KOPT-K1 (cell line): ENCODE data around the gene RPL27.

Experiments
- H3K27ac ChIP-seq: fragments of 200-600 bp; sonication (generic); 2 replicates; pipeline ENCODE4 v1.5.1; 2016; ENCODE audit warnings: antibody characterized with exemption, mild to moderate bottlenecking, low read depth, low read length; ENCODE audit not compliant: poor library complexity, severe bottlenecking
- H3K36me3 ChIP-seq: fragments of 200-600 bp; sonication (generic); 2 replicates; pipeline ENCODE4 v1.5.1; 2017; ENCODE audit warnings: antibody characterized with exemption, mild to moderate bottlenecking, low read length, moderate library complexity; ENCODE audit not compliant: insufficient read depth
- H3K9me3 ChIP-seq: fragments of 200-600 bp; sonication (generic); 2 replicates; pipeline ENCODE4 v1.5.1; 2017; ENCODE audit warnings: antibody characterized with exemption, low read length, mild to moderate bottlenecking; ENCODE audit not compliant: insufficient read depth, poor library complexity, severe bottlenecking

The RPL27 gene

DNA sequence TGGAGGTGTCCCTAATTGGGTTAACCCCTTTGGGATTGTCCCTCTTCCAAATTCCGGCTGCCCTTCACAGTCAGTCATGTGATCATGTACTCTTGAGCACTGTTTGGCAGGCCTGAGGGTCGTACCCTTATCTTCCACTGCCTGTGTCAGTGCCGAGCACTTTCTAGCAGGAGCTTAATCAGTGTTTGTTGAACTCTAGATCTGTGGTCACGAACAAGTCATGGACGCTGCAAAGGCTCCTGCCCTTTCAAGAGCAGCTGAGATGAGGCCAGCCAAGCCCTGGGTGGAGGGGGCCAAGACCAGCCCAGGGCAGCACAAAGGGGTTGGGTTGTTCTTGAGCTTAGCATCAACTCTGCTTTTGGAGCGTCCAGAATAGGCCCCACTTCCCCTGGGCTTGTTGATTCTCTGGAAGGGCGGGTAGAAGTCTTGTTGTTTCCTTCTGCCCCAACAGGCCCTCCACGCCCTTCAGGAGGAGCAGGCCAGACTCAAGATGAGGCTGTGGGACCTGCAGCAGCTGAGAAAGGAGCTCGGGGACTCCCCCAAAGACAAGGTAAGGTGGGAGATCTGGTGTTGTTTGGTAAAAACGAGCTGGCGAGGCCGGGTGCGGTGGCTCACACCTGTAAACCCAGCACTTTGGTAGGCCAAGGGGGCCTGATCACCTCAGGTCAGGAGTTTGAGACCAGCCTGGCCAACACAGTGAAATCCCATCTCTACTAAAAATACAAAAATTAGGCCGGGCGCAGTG is 13.7 kb downstream of the RPL27 start:
- Histone ChIP-seq H3K36me3 (peaks cover 37% of the 10 kb centered on the region), H3K27ac (no peak overlapping the region), H3K9me3 (no peaks in the 10 kb centered on the region)

DNA sequence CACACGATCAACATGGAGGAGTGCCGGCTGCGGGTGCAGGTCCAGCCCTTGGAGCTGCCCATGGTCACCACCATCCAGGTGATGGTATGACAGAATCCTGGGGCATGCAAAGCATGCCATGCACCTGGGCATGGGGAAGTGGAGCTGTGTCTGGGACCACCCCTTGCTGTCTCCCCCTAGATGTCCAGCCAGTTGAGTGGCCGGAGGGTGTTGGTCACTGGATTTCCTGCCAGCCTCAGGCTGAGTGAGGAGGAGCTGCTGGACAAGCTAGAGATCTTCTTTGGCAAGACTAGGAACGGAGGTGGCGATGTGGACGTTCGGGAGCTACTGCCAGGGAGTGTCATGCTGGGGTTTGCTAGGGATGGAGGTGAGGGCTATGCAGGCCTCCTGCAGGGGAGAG is 15.1 kb downstream of the RPL27 start:
- Histone ChIP-seq H3K36me3 (peaks cover 43% of the 10 kb centered on the region), H3K27ac (no peak overlapping the region), H3K9me3 (no peaks in the 10 kb centered on the region)

DNA sequence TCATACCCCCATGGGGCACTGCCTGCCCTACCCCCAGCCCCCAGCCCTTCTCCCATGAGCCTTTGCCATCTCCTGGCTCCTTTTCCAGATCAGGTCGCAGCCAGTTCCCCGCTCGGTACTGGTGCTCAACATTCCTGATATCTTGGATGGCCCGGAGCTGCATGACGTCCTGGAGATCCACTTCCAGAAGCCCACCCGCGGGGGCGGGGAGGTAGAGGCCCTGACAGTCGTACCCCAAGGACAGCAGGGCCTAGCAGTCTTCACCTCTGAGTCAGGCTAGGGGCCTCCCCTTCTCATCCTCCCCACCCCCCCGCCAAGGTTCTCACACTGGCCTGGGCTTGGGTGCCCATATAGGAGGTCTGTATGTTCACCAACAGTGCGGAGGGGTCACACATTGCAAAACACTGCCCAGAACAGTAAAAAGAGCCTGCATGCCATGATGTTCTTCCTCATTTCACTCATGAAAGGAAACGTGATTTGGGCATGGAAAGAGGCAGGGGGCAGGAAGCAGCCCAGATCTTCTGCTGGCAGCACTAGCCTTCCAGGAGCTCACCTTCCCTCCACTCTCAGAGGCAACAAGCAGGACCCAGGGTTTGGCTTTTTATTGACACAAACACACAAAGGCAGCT is 15.9 kb downstream of the RPL27 start:
- Histone ChIP-seq H3K27ac (no peak overlapping the region), H3K36me3 (peaks cover 43% of the 10 kb centered on the region), H3K9me3 (no peaks in the 10 kb centered on the region)

DNA sequence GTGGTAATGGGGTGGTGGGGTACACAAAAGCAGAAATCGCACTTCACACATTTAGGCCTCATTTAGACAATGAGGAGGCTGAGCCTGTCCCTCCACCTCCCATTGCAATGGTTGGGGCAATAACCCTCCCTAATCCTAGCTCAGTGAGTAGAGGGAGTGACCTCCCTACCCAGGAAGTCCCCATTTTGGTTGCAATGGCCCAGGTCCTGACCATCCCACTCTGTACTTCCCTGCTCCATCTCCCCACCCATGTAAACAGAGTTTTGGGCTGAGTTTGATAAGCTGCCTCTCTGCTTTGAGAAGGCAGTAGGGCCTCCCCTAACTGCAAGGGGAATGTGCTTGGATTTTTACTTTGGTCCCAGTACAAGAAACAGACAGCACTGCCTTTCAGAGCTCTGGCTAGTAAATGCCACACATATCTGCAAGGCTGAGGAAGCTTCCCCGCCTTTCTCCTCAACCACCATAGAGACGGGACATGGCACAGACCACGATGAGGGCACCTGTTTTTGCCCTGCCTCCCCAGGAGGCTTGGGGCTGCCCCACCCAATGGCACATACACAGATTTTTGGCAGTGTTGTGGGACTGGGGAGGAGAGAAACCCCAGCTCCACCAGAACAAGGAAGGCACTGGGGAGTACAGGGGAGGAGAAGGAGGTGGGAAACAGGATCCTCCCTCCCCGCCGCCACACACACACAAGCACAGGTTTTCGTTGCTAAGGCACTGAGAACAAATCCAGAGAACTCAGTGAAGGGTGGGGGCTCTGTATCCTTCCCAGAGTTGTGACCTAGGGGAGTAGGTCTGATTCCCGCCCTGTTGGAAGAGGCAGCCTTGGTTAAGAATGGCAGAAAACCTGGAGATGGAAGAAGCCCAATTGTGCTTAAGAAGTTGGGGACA is 16.7 kb downstream of the RPL27 start:
- peak overlapping the region; percentile 4 for H3K27ac ChIP-seq
- no peaks in the 10 kb centered on the region for H3K9me3 ChIP-seq
- peaks cover 43% of the 10 kb centered on the region for H3K36me3 ChIP-seq

DNA sequence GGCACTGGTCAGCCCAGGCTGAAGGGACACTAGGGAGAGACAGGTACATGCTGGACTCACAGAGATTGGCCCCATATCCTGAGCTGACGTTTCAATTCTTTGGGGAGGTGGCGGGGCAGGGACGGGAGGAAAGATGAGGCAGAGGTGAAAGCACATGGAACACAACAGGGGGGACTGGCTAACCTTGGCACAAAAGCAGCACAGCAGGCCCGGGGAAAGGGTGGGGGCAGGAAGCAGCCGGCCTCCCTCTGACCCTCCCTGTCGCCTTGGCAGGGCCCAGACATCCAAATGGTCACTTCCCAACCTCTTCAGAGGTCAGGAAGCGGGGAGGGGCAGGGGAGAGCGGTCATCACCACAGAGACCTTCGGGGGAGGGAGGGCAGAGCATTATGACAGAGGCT is 17.4 kb downstream of the RPL27 start:
- peaks cover 43% of the 10 kb centered on the region for H3K36me3 ChIP-seq
- H3K9me3 ChIP-seq = no peaks in the 10 kb centered on the region
- H3K27ac ChIP-seq = no peak overlapping the region

DNA sequence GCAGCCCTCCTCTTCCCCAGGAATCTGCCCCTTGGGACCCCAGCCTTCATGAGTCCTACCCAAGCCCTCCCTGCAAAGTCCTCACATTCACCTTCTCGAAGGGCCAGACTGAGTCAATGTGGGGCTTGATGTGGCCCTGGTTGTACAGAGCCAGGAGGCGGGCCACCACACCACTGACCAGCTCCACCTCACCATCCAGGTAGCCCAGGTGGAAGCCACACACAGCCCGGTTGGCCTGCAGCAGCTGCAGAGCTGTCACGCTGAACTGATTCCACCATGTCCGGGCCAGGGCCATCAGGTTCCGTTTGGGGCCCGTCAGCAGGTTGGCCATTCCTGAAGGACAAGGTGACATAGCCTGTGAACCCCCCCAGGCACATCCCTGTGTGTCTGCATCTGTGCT is 18.0 kb downstream of the RPL27 start:
- Histone ChIP-seq H3K36me3 (peaks cover 43% of the 10 kb centered on the region), H3K27ac (no peak overlapping the region), H3K9me3 (no peaks in the 10 kb centered on the region)

DNA sequence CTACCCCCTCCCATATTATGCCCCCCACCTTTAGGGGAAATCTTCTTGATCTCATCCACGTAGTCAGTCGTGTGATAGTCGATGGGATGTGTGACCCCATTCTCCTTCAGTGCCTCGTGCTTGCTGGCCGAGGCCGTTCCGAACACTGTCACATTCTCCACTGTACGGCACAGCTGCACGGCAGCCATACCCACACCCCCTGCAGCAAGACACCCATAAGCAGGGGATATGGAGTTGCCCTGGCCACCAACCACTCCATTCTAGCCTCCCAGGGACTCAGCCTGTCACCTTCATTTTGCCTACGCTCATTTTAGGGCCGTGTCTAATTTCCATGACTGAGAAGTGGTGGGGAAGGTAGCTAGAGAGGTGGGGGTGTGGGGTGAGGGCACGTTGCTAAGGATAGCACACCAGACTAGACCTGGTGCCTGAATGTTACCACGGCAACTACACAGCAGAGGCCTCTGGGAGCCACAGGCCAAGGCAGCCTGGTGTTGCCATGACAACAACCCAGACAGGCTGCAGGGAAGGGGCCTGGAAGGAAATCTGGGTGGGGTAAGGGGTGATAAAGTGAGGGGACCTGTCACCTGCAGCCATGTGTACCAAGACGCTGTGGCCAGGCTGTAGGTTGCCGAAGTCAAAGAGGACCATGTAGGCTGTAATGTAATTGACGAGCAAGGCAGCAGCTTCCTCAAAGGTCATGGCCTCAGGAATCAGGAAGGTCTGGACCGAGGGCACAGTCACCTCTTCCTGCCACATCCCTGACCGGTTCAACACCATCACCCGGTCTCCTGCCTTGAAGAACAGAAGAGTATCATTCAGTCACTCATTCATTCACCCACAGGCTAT is 20.0 kb downstream of the RPL27 start:
- Histone ChIP-seq H3K36me3 (peaks cover 40% of the 10 kb centered on the region), H3K27ac (peak overlapping the region; percentile 70), H3K9me3 (no peaks in the 10 kb centered on the region)

DNA sequence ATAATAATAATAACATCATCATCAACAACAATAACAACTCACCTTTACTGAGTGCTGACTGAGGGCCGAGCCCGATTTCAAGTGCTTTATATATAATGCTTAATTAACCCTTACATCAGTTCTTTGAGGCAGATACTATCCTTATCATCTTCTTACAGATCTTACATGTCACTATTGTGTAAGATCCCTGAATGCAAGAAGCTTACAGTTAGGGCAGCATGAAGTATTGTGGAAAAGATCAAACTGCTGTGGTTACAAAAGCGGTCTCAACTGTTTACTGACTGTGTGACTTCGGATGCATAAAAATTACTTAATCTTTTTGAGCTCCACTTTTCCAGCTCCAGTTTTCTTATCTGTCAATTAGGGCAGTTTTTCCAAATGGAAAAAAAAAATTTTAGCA is 20.7 kb downstream of the RPL27 start:
- Histone ChIP-seq H3K9me3 (no peaks in the 10 kb centered on the region), H3K36me3 (peaks cover 33% of the 10 kb centered on the region), H3K27ac (peak overlapping the region; percentile 70)

DNA sequence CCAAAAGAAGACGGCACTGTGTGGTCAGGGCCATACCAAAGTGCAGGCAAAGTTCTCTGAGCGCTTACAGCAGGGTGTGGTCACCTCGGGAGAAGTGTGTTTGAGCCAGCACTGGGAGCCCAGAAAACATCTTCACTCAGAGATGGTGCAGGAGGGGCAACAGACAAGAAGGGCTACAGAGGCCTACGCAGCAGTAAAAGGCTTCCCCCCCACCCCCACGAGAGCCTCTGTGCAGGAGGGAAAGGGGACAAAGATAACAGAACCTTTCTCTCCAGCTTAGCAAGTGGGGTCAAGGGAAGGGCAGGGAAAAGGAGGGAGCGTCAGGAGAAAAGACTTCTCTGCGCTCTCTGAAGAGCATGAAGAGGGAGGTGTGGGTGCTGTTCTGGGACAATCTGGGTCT is 21.2 kb downstream of the RPL27 start:
- peaks cover 28% of the 10 kb centered on the region for H3K36me3 ChIP-seq
- H3K9me3 ChIP-seq = no peaks in the 10 kb centered on the region
- peak overlapping the region; percentile 70 for H3K27ac ChIP-seq

DNA sequence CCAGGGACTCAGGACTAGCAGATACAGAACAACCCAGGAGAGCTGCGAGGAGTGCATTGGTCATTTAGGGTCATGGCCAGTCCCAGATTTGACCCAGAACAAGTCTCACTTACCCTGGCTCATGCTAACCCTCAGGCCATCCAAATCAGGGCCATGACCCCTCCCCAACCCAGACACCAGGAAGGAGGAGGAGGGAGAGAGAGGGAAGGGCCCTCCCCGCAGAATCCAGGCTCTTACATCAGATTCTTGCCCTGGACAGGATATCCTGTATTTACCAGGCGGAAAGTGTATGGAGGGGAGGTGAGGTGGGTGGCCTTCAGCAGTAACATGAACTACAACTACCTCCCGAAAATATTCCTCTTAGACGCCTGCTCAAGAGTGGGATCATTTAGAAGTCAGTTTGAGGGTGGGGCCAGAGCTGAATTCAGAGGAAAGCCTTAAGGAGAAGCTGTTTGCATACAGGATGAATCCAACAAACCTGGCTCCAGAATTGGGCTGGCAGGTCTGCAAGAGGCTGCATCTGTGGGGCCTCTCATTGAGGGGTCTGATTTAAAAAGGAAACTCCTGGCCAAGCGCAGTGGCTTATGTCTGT is 21.9 kb downstream of the RPL27 start:
- Histone ChIP-seq H3K9me3 (no peaks in the 10 kb centered on the region), H3K27ac (peak overlapping the region; percentile 70), H3K36me3 (peaks cover 21% of the 10 kb centered on the region)

DNA sequence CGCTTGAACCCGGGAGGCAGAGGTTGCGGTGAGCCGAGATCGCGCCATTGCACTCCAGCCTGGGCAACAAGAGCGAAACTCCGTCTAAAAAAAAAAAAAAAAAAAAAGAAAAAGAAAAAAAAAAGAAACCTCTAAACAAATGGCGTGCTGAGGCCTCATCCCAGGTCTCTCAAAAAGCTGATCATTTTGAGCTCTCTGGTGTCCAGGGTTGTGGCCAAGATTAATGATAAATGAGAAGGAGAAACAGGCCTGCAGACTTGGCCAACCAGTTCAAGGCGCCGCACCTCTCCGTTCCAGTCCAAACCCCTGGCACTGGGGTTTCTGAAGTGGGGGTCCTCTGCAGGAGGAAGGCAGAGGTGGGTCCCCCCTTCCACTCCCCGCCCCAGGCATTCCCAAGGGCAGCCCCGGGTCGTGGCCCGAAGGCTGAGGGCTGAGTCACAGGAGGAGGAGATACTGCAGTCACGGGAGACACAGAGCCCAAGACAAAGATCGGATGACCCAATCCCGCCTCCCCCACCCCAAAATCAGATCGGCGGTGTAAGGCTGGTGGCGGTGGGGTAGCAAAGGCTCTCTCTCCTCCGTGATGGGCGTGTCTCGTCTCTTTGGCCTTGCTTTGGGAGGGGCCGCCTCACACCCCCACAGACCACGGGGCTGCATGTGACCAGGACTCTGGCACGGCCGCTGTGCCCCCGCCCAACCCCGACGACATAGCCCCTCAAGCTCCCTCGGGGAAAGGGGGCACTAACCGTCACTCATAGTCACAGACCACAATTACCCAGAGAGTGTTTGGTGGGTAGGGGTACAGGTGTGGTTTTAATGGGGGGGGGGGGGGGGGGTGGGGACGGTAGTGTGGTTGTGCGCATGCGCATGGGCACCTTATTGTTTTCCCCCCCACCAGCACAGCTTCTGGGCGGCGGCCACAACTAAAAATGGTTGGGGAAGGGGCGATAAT is 22.8 kb downstream of the RPL27 start:
- H3K36me3 ChIP-seq = peaks cover 12% of the 10 kb centered on the region
- H3K9me3 ChIP-seq = no peaks in the 10 kb centered on the region
- H3K27ac ChIP-seq = peak overlapping the region; percentile 81

DNA sequence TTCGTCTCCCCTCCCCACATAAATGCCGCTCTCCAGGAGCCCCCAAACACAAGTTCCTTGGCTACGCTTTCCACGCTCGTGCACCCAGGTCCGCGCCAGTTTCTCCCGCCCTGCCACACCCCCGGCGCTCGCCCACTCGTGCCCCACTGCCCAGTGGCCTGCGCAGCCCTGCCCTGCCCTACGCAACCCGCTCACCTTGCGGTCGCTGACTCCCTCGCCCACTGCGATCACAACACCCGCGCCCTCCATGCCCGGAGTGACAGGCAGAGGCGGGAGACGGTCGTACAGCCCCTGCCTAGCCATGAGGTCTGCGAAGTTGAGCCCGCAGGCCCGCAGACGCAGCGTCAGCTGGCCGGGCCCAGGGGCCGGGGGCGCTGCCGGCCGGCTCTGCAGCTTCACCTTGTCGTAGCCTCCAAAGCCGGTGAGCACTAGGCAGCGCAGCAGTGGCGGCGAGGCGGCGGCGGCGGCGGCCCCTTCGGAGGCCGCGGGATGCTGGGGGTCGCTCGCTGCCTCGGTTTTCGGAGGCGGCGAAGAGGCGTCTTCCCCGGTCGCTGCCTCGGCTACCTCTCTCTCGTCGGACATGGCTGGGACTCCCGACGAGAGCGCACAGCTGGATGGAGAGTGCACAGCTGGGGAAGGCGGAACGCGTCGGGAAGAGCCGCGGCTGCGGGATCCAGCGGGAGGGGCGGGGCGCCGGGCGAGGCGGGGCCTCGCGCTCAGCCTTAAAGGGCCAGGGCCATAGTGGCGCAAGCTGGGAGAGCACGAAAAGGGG is 23.7 kb downstream of the RPL27 start, which contains the start of gene VAT1:
Gene VAT1, minus strand, starts transcription at position 645 of the 772 bp plus-strand sequence. Its CDS starts 63 bp downstream, at position 582.
- Histone ChIP-seq H3K9me3 (no peaks in the 10 kb centered on the region), H3K27ac (peak within 1 kb of the TSS; percentile 81), H3K36me3 (peaks cover 6% of the 10 kb centered on the region)
